IMR-90 (cell line): ENCODE results near the gene LRRC10B. TPM values are rescaled to one million over a fixed set of nuclear protein-coding genes. Genes with fewer than 3 reads are reported as not detected.
A peak's percentile ranks its signal among the peaks of the same experiment; 100 is the strongest.

Source experiments
- ATAC-seq: fragments of 200-7000 bp; cut with Tn5 transposase; 2 replicates; pipeline ENCODE4 v1.9.1; 2020; ENCODE audit warnings: low read depth, mild to moderate bottlenecking, moderate library complexity
- BruUV-seq: library from RNA; stranded (reverse); fragments of 400-500 nt; replicated peaks from 2 replicates; lab custom pipeline; 2021; lab: Mats Ljungman, UMichigan
- CTCF ChIA-PET: fragments of 300-600 bp; formaldehyde crosslinking; extraction: SDS; loops from one replicate; lab custom pipeline; 2021; ENCODE audit warnings: antibody characterized with exemption; lab: Yijun Ruan, JAX
- POLR2A ChIA-PET: fragments of 300-600 bp; sonication (Branson Sonifier 250); formaldehyde crosslinking; loops from one replicate; lab custom pipeline; 2022; ENCODE audit warnings: antibody characterized with exemption; ENCODE audit not compliant: unreplicated experiment; lab: Charles Lee
- DNase-seq: peaks from one replicate; pipeline ENCODE4 v3.0.0; 2013
- H2AFZ ChIP-seq: replicated peaks from 2 replicates; pipeline ENCODE3; 2013; ENCODE audit warnings: low read length, mild to moderate bottlenecking; ENCODE audit not compliant: poor library complexity
- H2AK5ac ChIP-seq: 2 replicates; pipeline ENCODE4 v1.6.1; 2013; ENCODE audit warnings: low read depth, low read length, inconsistent platforms
- H2AK9ac ChIP-seq: replicated peaks from 2 replicates; pipeline ENCODE3; 2013; ENCODE audit warnings: mild to moderate bottlenecking, low read depth, low read length, moderate library complexity; ENCODE audit not compliant: poor library complexity
- H2BK120ac ChIP-seq: 2 replicates; pipeline ENCODE4 v1.6.1; 2013; ENCODE audit warnings: low read depth, low read length, inconsistent platforms
- H2BK15ac ChIP-seq: 3 replicates; pipeline ENCODE4 v1.6.1; 2013; ENCODE audit warnings: low read depth, low read length, inconsistent platforms
- H2BK20ac ChIP-seq: 2 replicates; pipeline ENCODE4 v1.6.1; 2013; ENCODE audit warnings: low read depth, mild to moderate bottlenecking, inconsistent platforms, low read length, moderate library complexity
- H2BK5ac ChIP-seq: 2 replicates; pipeline ENCODE4 v1.6.1; 2013; ENCODE audit warnings: mild to moderate bottlenecking, low read depth, low read length, inconsistent platforms; ENCODE audit not compliant: poor library complexity, severe bottlenecking
- H3K14ac ChIP-seq: replicated peaks from 2 replicates; pipeline ENCODE4 v1.6.1; 2013; ENCODE audit warnings: low read depth, low read length, inconsistent platforms
- H3K18ac ChIP-seq: 2 replicates; pipeline ENCODE4 v1.6.1; 2013; ENCODE audit warnings: low read depth, low read length, control low read depth
- H3K23ac ChIP-seq: 2 replicates; pipeline ENCODE4 v1.6.1; 2013; ENCODE audit warnings: low read depth, low read length, inconsistent platforms
- H3K27ac ChIP-seq: 2 replicates; pipeline ENCODE4 v1.5.1; 2013; ENCODE audit warnings: mild to moderate bottlenecking, control low read depth, low read length; ENCODE audit not compliant: insufficient read depth
- H3K27me3 ChIP-seq: 2 replicates; pipeline ENCODE4 v1.6.1; 2013; ENCODE audit warnings: low read length; ENCODE audit not compliant: control insufficient read depth, insufficient read depth
- H3K36me3 ChIP-seq: 2 replicates; pipeline ENCODE4 v1.6.1; 2013; ENCODE audit warnings: low read length, mixed read lengths; ENCODE audit not compliant: control insufficient read depth, insufficient read depth
- H3K4ac ChIP-seq: 2 replicates; pipeline ENCODE4 v1.6.1; 2013; ENCODE audit warnings: low read depth, low read length, inconsistent platforms
- H3K4me1 ChIP-seq: 2 replicates; pipeline ENCODE4 v1.6.1; 2013; ENCODE audit warnings: low read length, mixed read lengths; ENCODE audit not compliant: control insufficient read depth, insufficient read depth
- H3K4me2 ChIP-seq: 2 replicates; pipeline ENCODE4 v1.6.1; 2013; ENCODE audit warnings: low read depth, mild to moderate bottlenecking, control low read depth, low read length, moderate library complexity
- H3K4me3 ChIP-seq: 2 replicates; pipeline ENCODE4 v1.5.1; 2013; ENCODE audit warnings: low read depth, mild to moderate bottlenecking, control low read depth, low read length, moderate library complexity; ENCODE audit not compliant: insufficient read depth
- H3K56ac ChIP-seq: 2 replicates; pipeline ENCODE4 v1.6.1; 2013; ENCODE audit warnings: low read length, inconsistent platforms; ENCODE audit not compliant: insufficient read depth; ENCODE audit errors: extremely low read depth
- H3K79me1 ChIP-seq, 2 experiments: 2 replicates each; pipeline ENCODE4 v1.6.1; 2013; ENCODE audit warnings: low read length in 2 of 2, inconsistent platforms in 1 of 2, low read depth in 1 of 2
- H3K9ac ChIP-seq: 2 replicates; pipeline ENCODE4 v1.6.1; 2013; ENCODE audit warnings: low read depth, low read length, control low read depth
- H3K9me1 ChIP-seq: 2 replicates; pipeline ENCODE4 v1.6.1; 2013; ENCODE audit warnings: low read length, inconsistent platforms; ENCODE audit not compliant: insufficient read depth
- H3K9me3 ChIP-seq: 2 replicates; pipeline ENCODE4 v1.6.1; 2013; ENCODE audit warnings: low read length; ENCODE audit not compliant: control insufficient read depth, insufficient read depth
- H4K20me1 ChIP-seq: 2 replicates; pipeline ENCODE4 v1.6.1; 2013; ENCODE audit warnings: low read length, inconsistent platforms; ENCODE audit not compliant: insufficient read depth
- H4K5ac ChIP-seq: 2 replicates; pipeline ENCODE4 v1.6.1; 2013; ENCODE audit warnings: mild to moderate bottlenecking, low read depth, low read length, control low read depth
- H4K8ac ChIP-seq, 2 experiments: 2 replicates each; pipeline ENCODE4 v1.6.1; 2013; ENCODE audit warnings: low read depth in 2 of 2, low read length in 2 of 2, control low read depth in 1 of 2, inconsistent platforms in 1 of 2
- H4K91ac ChIP-seq: 2 replicates; pipeline ENCODE4 v1.6.1; 2013; ENCODE audit warnings: low read depth, low read length, inconsistent platforms; ENCODE audit not compliant: insufficient read depth
- CTCF ChIP-seq: conservative IDR thresholded peaks from 2 replicates; pipeline ENCODE4 v1.5.1; 2012; ENCODE audit warnings: mild to moderate bottlenecking, low read depth, low read length, improper control_type of control experiment
- MAFK ChIP-seq: IDR thresholded peaks from 2 replicates; pipeline ENCODE4 v1.6.1; 2012; ENCODE audit warnings: low read depth, low read length, improper control_type of control experiment
- POLR2A ChIP-seq: IDR thresholded peaks from 2 replicates; pipeline ENCODE4 v1.6.1; 2012; ENCODE audit warnings: mild to moderate bottlenecking, low read depth, low read length
- RAD21 ChIP-seq: IDR thresholded peaks from 2 replicates; pipeline ENCODE4 v1.6.1; 2012; ENCODE audit warnings: low read length, improper control_type of control experiment
- RCOR1 ChIP-seq: IDR thresholded peaks from 2 replicates; pipeline ENCODE4 v1.6.1; 2012; ENCODE audit warnings: mild to moderate bottlenecking, low read length, improper control_type of control experiment; ENCODE audit not compliant: insufficient replicate concordance
- RFX5 ChIP-seq: IDR thresholded peaks from 2 replicates; pipeline ENCODE4 v1.8.0; 2012; ENCODE audit warnings: low read depth, mild to moderate bottlenecking, low read length, moderate library complexity
- SMC3 ChIP-seq: fragments of 150-350 bp; IDR thresholded peaks from 2 replicates; pipeline ENCODE4 v1.6.1; 2016; ENCODE audit warnings: low read depth, mild to moderate bottlenecking, antibody characterized with exemption, low read length, moderate library complexity
- WGBS, 2 experiments: methylation state at CpG; one replicate each; pipeline versions ENCODE4 v1.1.5 to v1.1.7; 2013; ENCODE audit warnings: missing lambda C conversion rate in 2 of 2; ENCODE audit not compliant: insufficient read length in 1 of 2; ENCODE audit errors: extremely low coverage in 2 of 2; 5-methylcytosine and 5-hydroxymethylcytosine counted together
- dilution Hi-C: fragments of 300-500 bp; cut with HindIII; formaldehyde crosslinking; loops from one replicate; pipeline ENCODE4 v1.14.3; 2018; ENCODE audit warnings: low sequenced_read_pairs; ENCODE audit not compliant: unreplicated experiment
- in situ Hi-C: fragments of 300-500 bp; cut with MboI; formaldehyde crosslinking; loops from 3 replicates; pipeline ENCODE4 v1.14.3; 2019; ENCODE audit warnings: low sequenced_read_pairs, inconsistent platforms, mixed read lengths
- intact Hi-C: fragments of 100-400 bp; cut with micrococcal nuclease; formaldehyde crosslinking; loops from 2 replicates; pipeline ENCODE4 v1.10.0; 2022
- polyA plus RNA-seq, 3 experiments: library from polyadenylated mRNA; depleted of rRNA; stranded (reverse); fragments of >200 nt; gene quantifications; 2 replicates each; pipeline ENCODE4 v1.2.3, GENCODE V29; 2012; ENCODE audit warnings: low replicate concordance in 1 of 3
- total RNA-seq: library from RNA; depleted of rRNA; stranded (reverse); fragments of >200 nt; gene quantifications from 2 replicates; pipeline ENCODE4 v1.2.3, GENCODE V29; 2012

LRRC10B gene
- total and polyA plus RNA-seq, 2 of the 4 experiments (the other 2 are of a cell fraction), result not detected

GRCh38 chr11:61516675-61517572 lies 8.4 kb downstream of the LRRC10B start:
- H3K9me1 ChIP-seq, result no peaks in the 10 kb centered on the region
- H3K18ac ChIP-seq, result no peak overlapping the region
- H3K27me3 ChIP-seq, result peaks cover 28% of the 10 kb centered on the region
- H3K9ac ChIP-seq, result no peak overlapping the region
- peak; percentile 84 for TF ChIP-seq RAD21
- no peak for TF ChIP-seq RFX5
- no peak for TF ChIP-seq RCOR1
- peak; percentile 75 for TF ChIP-seq SMC3
- no peak for TF ChIP-seq MAFK
- TF ChIP-seq CTCF, result peak; percentile 84
- TF ChIP-seq POLR2A, result no peak
- no peaks in the 10 kb centered on the region for H3K79me1 ChIP-seq
- peaks cover 7% of the 10 kb centered on the region; the same call in 1 of the 2 replicates for H4K20me1 ChIP-seq
- no peaks in the 10 kb centered on the region for H3K9me3 ChIP-seq
- BruUV-seq, result no TSS peak
- peak overlapping the region; percentile 66; the same call in 1 of the 2 replicates for H3K4me2 ChIP-seq
- no peak for DNase-seq
- no peak overlapping the region for H2BK120ac ChIP-seq
- in situ Hi-C loops, result loop anchor here (5.0 kb wide), 1 partner anchor 40 kb away; no protein-coding TSS in a partner anchor
- WGBS, 2 experiments, result 14% methylated on average over 8 of the region's 23 CpGs; no CpG with 5 or more reads in 1 of the 2 experiments
- no peak overlapping the region for H2BK5ac ChIP-seq
- dilution Hi-C loops, result no loop called here
- no peak overlapping the region for H2BK15ac ChIP-seq
- peak overlapping the region; percentile 52 for H2AK9ac ChIP-seq
- H2AK5ac ChIP-seq, result no peak overlapping the region
- H3K4ac ChIP-seq, result no peak overlapping the region
- no peaks in the 10 kb centered on the region for H3K4me1 ChIP-seq
- H4K91ac ChIP-seq, result no peak overlapping the region
- H3K14ac ChIP-seq, result no peak overlapping the region
- H2AFZ ChIP-seq, result peak overlapping the region; percentile 53
- CTCF ChIA-PET, result interaction anchor here (0.6 to 3.0 kb wide), 22 partner anchors 8 to 120 kb away, joined by 3 to 26 read pairs (median 4); partner anchors contain the start of gene LRRC10B
- no peak overlapping the region for H3K27ac ChIP-seq
- H3K23ac ChIP-seq, result no peak overlapping the region
- H3K56ac ChIP-seq, result no peak overlapping the region
- no peak overlapping the region for H4K8ac ChIP-seq
- no peak overlapping the region for H3K4me3 ChIP-seq
- intact Hi-C loops, result loop anchor here (1.0 to 5.0 kb wide), 4 partner anchors 35 to 110 kb away; no protein-coding TSS in a partner anchor
- ATAC-seq, result peak; percentile 83
- H2BK20ac ChIP-seq, result no peak overlapping the region
- POLR2A ChIA-PET, result no interaction called here
- no peaks in the 10 kb centered on the region for H3K36me3 ChIP-seq
- no peak overlapping the region for H4K5ac ChIP-seq
